Measurements from ENCODE around the gene RBSN.
"Not testable (repeated sequence)": the region's sequence is repeated elsewhere in the genome, so short reads cannot be mapped to it uniquely, and the experiment has no call there.

- TF ChIP-seq CTCF (conservative IDR thresholded peaks at IDR 0.05; ENCODE audit: low read depth in 2 of 2); POLR2AphosphoS5 (IDR thresholded peaks at IDR 0.05; ENCODE audit: low read depth); EZH2phosphoT487 (IDR thresholded peaks at IDR 0.05; ENCODE audit: unreplicated experiment); EZH2 (IDR thresholded peaks at IDR 0.05; ENCODE audit: low read depth, unreplicated experiment); ZNF331 (CRISPR knock-in tag; IDR thresholded peaks at IDR 0.05; ENCODE audit: low read depth); ZNF462 (CRISPR knock-in tag; IDR thresholded peaks at IDR 0.05); REST (IDR thresholded peaks at IDR 0.05; ENCODE audit: unreplicated experiment); CREB1 (CRISPR knock-in tag; IDR thresholded peaks at IDR 0.05; ENCODE audit: low read depth); ETS1 (IDR thresholded peaks at IDR 0.05); JUNB (IDR thresholded peaks at IDR 0.05; ENCODE audit: unreplicated experiment); ZNF114 (CRISPR knock-in tag; IDR thresholded peaks at IDR 0.05); STAT1 (IDR thresholded peaks at IDR 0.05; ENCODE audit: unreplicated experiment): not testable (repeated sequence)
These were observed 28.0 kb upstream of the RBSN start for GRCh38 chr3:15126975-15127374.

All from GM23338 (cell line).